HG03280 (cell line): Measurements from ENCODE around the gene TAAR9.
A peak's percentile ranks its signal among the peaks of the same experiment; 100 is the strongest.

Experiments used
- ATAC-seq: cut with Tn5 transposase; IDR thresholded peaks from one replicate; pipeline ENCODE4 v1.9.1; 2021; ENCODE audit warnings: mild to moderate bottlenecking, moderate library complexity; ENCODE audit not compliant: unreplicated experiment

Gene TAAR9, protein sequence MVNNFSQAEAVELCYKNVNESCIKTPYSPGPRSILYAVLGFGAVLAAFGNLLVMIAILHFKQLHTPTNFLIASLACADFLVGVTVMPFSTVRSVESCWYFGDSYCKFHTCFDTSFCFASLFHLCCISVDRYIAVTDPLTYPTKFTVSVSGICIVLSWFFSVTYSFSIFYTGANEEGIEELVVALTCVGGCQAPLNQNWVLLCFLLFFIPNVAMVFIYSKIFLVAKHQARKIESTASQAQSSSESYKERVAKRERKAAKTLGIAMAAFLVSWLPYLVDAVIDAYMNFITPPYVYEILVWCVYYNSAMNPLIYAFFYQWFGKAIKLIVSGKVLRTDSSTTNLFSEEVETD

DNA sequence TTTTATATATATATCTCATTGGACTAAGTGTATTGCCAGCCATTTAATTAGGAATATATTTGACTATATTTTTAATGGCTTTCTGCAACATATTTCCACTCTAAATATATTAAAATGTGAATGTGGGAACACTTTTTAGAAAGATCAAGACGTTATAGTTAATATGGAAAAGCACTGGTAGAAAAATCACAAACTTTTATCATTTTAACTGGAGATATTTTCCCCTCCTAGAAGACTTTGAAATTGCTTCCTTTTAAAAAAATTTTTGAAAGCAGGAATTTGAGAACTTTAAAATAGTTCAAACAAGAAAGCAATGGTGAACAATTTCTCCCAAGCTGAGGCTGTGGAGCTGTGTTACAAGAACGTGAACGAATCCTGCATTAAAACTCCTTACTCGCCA lies at the start of gene TAAR9:
Gene TAAR9, plus strand, starts transcription at position 301 of the 400 bp plus-strand sequence. Its CDS starts 13 bp downstream, at position 314.
- no peak for ATAC-seq

DNA sequence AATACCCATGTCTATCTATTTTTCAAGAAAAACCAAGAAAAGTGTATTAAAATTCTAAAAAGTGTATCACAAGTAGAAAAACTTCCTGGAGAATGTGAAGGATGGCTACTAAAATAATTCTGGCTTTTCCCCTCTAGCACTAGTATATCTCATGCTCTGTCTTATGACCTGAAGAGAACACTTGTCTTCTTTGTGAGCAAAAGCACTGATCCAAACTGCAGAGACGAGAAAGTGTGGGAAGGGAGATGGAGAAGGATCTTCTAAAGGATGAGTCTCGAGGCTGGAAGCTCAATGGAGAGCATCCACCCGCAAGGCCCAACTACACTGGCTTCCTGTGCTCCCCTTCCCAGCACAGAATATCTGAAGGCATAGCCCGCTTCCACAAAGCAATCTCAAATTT lies 48.7 kb upstream of the TAAR9 start:
- ATAC-seq: no peak

DNA sequence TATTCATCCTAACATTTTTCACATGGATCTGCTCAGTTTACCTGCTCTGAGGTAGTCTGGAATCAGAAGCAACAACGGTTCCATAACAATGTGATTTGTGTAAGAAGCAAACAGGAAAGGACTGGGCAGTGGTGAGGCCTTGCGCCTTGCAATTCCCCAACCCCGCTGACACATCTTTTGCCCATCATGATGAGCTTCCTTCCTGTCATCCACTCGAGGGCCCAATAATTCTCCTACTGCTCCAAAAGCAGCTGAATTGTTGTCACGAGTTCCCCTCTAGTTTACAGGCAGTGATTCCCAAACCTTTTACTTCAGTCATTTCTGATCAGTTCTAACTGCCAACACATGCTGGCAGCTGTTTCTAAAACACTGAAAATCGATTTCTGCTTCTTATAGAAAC lies 48.1 kb upstream of the TAAR9 start:
- ATAC-seq: peak; percentile 58

DNA sequence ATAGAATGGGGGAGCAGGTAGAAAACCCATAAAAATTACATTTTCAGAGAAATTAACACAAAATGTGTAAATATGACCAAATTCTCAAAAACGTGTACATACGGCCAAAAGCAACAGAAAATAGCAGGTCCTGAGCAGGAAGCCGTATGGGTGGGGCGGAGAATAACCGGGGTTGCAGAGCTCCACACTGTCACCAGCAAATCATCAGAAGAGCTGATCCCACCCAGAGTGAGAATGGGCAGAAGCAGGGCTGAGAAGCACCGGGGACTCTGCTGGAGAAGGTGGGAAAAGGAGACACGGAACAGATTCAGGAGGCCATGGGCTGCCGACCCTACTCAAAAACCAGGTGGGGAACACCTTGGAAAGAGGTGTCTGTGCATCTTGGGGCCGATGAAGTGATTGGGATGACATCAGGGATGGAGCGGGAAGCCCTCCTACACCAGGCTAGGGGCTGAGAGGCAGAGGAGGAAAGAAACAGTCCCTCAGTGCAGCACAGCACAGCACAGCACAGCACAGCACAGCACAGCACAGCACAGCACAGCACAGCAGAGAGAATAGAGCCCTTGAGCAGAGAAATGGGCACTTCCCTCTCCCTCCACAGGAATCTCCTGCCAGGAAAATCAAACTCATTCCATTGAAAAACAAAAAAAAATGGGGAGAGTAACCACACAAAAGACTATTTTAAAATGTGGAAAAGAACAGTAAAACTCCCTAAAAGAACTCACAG lies 47.4 kb upstream of the TAAR9 start:
- peak; percentile 57 for ATAC-seq

DNA sequence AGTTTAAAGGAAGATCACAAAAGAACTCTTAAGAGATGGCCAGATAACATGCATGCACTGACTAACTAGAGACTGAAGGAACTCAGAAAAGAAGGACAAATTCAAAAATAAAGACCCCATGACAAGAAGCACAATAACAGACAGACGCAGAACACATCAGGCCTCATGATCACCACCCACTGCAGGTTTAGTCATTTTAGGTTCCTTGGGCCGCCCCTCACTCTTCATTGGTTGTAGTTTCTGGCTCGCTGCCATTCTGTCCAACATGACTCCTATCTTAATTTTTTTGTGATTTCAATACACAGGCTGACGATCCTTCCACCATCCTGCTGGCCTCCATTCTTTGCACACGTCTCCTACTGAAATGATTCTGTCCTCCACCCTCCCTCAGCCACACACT lies 46.8 kb upstream of the TAAR9 start:
- no peak for ATAC-seq

DNA sequence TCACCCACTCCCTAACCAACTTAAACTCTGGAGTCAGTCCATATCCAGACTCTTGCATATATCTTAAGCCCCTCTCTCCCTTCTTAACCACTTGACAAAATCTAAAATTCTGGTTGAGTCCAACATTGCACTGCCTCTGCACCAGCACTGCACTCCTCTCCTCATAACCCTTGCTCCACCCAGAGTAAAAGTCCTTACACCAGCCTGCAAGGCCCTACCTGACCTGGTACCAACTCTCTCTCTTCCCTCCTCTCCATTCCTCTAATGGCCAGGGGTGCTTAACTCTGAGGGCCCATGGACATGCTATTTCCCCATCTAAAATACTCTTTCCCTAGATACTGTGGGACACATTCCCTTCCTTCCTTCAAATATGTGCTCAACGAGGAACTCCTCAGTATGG lies 46.2 kb upstream of the TAAR9 start:
- ATAC-seq: no peak

DNA sequence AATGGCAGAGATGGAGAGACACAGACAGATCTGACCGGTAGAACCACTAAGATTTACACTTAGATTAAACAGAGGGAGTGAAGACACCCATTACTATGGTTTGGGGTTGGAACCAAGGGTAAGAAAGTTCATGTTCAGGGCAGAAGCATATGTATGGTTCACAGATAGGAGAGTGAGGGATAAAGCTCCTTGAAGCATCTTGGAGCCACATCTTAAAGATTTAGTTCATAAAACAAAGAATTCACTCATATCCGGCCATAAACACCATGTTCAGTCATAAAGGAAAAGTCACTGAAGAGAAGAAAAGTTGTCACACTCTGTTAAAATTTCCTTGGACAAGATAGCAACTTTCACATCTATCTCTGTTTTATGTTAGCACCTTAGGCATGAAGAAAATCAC lies 43.1 kb upstream of the TAAR9 start:
- no peak for ATAC-seq

DNA sequence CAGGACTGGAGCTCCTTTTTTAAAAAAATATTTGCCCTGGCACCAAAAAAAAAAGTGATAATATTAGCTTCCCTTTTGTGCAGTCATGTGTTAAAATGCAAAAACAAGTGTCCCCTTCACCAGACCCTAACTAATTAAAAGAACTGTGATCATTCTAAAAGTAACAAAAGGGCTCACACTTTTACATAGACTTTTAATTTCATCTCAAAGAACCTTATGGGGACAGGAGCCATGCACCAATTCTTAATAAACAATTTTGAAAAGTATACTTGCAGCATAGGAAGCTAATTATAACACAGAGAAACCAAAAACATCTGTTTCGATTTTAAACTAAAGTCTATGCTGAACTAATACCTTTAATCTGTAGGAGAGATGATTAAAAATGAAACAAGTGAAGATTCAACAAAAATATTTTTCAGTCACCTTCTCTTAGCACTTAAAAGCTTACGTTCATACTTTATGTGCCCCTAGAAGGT lies 42.4 kb upstream of the TAAR9 start:
- ATAC-seq: peak; percentile 57

DNA sequence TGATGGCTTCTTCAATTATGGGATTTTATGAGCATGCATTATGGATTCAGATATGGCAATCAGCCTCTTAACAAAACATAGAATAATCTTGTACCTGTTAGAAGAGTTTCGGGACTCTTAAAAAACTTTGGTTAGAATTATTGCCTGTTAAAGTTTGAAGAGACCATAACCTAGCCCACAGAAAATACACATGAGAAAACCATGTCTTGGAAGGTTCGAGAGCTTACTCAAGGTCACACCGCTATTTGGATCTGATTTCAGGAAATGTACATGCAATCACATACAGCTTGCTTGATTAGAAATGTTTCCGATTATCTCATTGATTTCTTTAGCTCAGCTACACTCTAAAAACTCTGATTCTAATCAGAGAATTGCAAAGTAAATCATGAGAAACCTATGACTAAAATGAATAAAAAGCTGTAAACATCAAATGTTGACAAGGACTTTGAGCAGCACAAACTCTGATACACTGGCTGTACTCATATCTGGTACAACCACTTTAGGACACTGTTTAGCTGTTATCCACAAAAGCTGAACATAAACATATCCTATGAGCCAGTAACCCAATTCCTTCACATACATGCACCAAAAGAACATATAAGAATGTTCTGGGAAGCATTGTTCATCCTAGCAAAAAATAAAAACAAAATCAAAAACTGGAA lies 41.4 kb upstream of the TAAR9 start:
- no peak for ATAC-seq

DNA sequence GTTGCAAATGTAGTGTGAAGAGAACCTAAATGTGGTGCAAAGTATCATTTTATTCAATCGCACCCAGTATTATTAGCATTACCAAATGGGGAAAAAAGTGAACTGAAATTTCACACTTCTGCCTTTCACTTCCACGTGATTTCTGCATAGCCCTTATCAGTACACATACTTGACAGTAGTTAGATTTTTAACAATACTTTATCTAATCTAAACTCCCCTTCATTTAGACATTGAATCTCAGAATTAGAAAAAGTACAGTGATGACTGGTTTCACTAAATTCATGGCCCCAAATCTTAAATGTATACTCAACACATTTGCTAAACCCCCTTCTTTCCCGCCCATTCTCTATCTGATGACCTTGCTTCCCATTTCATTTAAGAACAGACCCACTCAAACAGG lies 39.4 kb upstream of the TAAR9 start:
- peak; percentile 51 for ATAC-seq

DNA sequence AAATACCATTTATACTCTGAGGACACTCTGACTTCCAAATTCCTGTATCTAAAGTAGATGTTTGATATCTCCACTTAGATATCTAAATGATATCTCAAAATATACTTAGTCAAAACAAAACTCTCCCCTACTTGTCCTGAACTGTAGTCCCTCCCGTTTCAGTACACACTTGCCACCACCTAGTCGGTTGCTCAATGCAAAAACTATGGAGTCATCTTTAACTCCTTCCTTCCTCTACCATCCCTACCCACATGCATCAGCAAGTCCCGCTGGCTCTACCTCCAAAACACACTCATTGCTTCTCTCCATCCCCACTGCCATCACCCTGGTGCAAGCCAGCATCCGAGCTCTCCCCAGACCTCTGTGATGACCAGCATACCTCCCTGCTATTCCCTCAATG lies 38.3 kb upstream of the TAAR9 start:
- ATAC-seq: no peak

DNA sequence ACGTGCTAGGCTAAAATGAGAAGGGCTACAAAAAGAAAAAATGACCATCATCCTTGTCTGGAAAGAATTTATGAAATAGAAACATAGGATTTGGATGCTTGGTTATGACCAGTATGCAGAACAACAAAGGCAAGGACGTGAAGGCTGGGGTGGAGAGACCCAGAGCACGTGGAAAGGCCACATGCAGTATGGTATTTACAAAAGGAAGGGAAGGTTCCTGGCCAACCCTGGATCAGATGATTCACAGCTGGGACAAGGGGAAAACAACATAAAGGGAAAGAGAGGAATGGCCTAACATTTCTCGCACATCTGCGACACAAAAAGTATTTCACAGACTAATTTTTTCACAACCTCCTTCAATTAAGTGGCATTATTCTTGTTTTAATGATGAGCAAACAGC lies 33.3 kb upstream of the TAAR9 start:
- ATAC-seq: no peak

DNA sequence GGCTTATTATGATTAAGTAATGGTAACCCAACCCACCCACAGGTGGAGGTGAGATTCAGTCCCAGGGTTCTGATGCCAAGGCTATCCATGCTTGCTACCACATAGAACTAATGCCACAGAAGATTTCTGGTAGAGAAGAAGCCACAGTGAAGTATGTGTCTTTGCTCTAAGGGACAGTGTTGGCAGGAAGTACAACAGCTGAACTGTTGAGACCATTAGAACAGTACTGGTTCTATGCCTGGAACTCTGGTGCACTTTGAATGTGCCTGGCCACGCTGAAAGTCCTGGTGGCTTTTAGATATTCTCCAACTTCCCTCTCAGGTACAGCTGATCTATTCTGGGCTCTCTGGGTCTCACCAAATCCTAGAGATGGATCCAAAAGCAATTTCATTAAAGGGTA lies 32.9 kb upstream of the TAAR9 start:
- ATAC-seq: no peak

DNA sequence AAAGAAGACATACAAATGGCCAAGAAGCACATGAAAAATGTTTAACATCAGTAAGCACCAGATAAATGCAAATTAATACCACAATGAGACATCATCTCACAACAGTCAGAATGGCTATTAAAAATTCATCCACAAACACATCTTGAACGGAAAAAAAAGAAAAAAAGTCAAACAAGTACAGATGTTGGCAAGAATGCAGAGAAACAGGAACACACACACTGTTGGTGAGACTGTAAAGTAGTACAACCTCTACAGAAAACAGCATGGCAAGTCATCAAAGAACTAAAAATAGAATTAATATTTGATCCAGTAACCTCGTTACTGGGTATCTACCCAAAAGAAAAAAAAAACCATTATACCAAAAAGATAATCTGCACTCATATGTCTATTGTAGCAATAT lies 31.6 kb upstream of the TAAR9 start:
- no peak for ATAC-seq

DNA sequence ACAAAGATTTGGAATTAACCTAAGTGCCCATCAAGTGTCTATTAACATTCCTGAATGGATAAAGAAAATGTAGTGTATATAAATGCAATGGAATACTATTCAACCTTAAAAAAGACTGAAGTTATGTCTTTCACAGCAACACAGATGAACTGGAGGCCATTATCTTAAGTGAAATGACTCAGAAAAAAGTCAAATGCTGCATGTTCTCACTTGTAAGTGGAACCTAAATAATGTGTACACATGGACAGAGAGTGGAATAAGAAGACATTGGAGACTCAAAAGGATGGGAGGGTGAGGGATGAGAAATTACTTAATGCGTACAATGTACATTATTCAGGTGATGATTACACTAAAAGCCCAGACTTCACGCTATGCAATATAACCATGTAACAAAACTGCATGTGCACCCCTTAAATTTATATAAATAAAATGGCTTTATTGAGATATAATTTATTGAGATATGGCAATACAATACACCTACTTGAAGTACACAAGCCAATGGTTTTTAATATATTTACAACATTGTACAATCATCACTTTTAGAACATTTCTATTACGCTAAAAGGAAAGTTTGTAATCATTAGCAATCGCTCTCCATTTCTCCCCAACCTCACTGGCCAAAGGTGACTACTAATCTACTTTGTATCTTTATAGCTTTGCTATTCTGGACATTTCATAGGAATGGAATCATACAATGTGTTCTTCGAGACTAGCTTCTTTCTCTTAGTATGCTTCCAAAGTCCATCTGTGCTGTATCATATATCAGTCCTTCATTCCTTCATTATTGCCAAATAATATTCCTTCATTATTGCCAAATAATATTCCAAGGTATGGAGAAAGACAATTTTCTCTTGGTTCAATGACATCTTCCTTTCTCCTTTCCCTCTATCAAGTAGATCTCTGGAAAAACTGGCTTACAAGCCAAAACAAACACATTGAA lies 30.9 kb upstream of the TAAR9 start:
- no peak for ATAC-seq

DNA sequence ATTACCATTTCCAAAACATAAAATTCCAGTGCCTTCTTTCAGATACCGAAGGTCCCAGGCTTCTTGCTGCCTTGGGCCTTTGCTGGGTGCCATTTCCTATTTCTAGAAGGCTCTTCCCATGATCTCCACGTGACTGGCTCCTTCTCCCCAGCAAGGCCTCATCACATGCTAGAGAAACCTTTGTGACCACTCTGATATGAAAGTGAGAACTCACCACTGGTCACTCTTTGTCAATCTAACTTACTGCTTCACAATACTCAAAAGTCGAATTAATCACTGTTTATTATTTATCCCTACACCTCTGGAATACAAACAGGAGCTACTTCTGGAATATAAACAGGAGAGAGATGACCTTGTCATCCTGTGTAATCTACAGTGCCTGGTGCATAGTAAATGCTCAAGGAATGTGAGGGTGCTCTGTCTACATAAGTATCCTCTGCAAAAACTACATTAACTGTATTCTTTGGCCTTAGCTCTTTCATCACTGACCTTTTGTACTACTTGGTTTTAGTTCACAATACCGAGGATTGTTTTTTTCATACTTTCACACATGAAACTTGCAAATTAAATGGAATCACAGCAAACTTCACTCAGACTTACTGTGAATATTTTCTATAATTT lies 26.8 kb upstream of the TAAR9 start:
- no peak for ATAC-seq

DNA sequence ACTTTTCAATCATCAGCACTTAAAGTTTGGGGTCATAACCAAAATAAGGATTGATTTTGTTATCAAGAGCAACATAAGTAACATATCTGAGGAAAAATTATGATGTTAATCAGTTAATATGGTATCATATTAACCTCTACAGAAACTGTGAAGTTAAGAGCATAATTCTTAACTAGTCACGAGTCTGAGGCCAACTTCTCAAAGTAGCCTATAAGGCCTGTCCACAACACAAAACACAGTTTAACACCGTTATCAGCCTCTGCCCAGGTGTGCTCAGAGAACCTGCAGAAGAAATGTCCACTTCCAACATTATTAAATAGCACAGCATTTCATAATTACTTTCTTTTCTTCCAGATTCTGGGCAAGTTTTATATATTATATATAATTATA lies 26.3 kb upstream of the TAAR9 start:
- ATAC-seq: no peak

DNA sequence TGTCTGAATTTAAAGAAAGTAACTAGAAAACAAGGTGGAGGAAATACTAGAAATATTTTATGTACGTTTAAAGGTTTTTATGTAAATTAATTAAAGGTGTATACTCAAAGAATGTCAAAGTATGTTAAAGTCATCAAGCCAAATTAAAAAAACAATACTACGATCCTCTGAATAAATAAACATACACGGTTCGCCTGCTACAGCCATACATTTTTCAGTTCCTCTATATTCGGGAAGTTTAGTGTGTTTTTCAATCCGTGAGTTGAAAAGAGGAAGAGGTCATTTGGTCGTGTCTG lies 25.8 kb upstream of the TAAR9 start:
- ATAC-seq: no peak

DNA sequence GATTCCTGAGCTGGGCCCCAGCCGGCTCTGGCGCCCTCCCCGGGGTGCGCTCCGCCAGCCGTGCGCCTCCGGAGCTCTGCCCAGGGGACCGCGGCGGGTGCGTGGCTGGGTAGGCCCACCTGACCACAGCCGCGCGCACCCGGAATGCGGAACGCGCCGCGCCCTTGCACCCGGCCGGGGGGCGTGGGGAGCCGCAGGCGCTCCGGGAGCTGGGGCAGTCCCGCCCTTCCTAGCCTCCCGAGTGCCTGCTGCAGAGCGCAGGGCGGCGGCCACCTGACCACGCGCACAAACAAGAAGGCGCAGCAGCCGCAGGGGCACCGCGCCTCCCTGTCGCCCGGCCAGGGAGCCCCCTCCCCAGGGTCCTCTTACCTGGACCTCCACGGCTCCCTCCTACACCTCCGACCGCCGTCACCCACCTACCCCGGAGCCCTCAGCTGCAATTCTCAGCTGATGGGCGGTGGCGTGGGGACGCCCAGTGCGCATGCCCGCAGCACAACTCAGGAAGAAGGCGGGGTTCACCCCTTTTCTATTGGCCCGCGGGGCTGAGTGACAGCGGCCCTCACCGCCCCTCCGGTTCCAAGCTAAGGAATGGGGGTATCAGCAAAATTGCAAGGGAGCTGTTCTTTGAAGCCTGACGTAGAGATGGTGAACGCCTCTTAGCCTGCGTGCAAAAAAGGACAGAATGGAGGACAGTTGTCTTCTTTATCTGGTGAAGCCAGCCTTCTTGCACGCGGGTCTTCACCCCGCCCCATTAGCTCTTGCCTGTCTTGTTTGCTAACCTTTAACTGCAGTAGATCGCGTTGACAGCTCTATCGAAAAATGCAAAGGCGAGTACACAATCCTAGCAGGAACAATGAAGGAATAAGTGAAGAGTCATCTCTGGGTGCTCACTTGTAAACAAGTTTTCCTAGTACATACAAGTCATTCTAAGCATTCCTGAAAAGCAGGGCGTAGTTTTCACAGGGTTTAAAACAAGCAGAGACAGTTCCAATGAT lies 25.1 kb upstream of the TAAR9 start, which contains the start of gene STX7:
Gene STX7, minus strand, starts transcription at position 479 of the 995 bp plus-strand sequence. CDS start 9,586 bp downstream, outside the sequence.
- ATAC-seq: peak; percentile 94
